ENCODE measurements around the gene AKT2. TPM values are rescaled to one million over a fixed set of nuclear protein-coding genes. Genes with fewer than 3 reads are reported as not detected.

The AKT2 gene
- total and polyA plus RNA-seq, 2 of the 8 experiments (the other 6 are each of a cell fraction or from before 2014, with no cell fraction given): 151 to 183 TPM

DNA sequence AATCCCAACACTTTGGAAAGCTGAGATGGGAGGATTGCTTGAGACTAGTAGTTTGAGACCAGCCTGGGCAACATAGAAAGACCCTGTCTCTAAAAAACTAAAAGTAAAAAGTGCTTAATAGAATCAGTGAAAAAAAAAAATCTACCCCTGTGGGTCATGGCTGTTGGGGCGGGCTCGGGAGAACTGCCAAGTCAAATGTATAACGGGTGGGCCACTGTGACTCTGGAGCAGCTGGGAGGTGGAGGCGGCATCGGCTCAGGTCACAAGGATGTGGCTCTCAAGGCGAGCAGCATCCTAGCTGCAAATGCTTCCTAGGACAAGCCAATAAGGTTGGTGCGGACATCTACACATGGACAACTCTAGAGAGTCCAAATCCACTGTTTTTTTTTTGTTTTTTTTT lies 32.2 kb upstream of the AKT2 start (continued):
- no peak for TF ChIP-seq SRF (IDR thresholded peaks at IDR 0.05; ENCODE audit: low read depth, low read length)

All from H1 (cell line).